Bone marrow (tissue), 2 donors: ENCODE results near the gene PDGFC.

Experiments
- DNase-seq, 2 donors: peaks; one replicate each; lab custom pipeline; 2025; lab: John Stamatoyannopoulos, UW

Gene PDGFC

DNA sequence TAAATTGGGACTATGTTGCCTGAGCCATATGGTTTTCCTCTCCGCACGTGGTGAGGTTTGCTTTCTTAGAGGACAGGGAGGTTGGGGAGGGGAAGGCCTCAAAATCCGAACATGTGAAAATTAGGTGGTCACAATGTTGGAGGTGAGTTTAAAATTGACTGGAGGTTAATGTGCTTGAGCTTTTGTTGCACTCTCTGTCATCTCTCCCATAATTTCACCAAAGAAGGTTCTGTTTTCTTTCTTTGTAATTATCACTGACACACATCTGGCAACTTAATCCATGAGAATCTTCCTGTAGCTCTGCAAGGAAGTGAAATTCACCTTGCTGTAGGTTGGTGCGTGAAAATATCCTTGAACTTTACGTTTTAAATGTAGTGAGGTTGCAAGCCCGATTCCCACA lies 225.5 kb downstream of the PDGFC start:
- DNase-seq = no peak

DNA sequence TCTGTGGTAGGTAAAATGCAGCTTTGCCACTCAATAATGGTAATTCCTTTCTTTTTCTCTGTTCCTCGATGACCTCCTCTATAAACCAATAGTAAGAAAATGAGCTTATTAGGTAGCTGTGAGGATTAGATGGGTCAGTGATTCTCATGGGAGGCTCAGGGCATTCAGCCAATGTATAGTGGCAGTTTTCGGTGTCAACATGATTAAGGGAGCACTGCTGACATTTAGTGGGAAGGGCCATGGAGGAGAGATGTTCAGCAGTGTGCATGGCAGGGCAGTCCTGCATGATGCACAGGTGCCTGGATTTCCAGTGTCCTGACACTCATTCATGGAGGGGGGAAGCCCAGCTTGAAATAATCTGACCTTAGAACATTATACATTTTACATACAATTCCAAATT lies 232.8 kb downstream of the PDGFC start:
- no peak for DNase-seq

DNA sequence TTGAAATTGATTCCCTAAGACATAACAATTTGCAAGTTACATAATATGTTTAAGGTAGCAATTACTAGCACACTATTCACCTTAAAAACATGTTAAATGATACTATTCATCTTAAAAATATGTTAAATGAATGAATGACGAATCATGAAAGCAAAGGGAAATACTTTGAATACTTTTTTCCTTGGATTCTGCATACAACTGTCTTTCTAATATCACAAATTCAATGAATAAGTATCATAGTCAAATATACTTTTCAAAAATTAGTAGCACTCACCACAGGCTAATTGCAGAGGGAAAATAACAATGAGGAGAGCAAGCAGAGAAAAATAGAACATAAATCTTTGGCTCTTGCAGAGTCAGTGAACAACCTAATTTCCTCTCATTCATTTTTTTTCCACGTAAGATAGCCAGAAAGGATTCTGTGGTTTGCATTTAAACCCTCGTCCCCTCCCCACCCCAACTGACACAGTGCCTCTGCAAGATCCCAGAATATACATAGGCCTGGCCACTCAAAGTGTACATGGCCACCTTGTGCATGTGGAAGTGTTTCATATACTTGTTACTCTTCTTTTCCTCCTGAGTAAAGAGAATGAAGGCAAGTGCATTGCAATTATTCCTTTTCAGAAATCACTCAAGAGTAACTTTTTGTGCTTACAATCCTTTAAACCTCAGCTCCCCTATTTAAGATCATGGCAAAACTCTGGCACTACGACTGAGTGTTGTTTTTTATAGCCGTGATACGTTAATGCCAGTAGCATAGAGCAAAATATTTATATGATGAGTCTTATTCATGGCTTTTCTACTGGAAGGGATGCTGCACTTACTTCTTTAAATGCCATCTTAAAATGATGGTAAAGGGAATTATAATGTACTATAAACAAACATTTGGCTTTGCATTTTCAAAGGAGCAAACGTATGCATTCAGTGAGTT lies 236.4 kb downstream of the PDGFC start:
- DNase-seq = no peak

DNA sequence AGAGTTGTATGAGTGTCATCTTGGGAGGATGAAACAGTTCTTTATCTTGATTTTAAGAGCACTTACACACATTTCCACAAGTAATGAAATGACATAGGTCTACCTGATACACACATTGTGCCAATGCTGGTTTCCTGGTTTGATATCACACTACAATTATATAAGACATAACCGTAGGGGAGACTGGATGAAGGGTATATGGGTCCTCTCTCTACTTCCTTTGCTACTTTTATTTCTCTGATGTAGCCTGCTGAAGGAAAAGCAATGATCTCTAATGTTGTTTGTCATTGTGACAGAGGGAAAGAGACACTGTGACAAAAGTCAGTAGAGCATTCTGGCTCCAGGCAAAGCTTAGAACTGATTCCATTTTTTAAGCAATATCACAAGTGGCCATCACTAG lies 238.0 kb downstream of the PDGFC start:
- no peak for DNase-seq

DNA sequence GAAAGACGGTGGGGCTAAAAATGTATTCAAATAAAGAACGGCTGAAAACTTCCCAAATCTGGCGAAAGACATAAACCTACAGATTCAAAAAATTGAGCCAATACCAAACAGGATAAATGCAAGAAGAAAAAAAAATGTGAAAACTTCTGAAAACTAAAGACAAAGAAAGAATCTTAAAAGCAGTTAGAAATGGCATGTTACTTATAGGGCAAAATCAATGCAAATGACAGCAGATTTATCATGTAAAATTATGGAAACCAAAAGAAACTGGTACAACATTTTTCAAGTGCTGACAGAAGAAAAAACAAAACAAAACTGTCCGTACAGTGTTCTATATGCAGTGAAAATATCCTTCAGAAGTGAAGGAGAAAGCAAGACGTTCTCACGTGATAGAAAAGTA lies 239.0 kb downstream of the PDGFC start:
- DNase-seq = no peak

DNA sequence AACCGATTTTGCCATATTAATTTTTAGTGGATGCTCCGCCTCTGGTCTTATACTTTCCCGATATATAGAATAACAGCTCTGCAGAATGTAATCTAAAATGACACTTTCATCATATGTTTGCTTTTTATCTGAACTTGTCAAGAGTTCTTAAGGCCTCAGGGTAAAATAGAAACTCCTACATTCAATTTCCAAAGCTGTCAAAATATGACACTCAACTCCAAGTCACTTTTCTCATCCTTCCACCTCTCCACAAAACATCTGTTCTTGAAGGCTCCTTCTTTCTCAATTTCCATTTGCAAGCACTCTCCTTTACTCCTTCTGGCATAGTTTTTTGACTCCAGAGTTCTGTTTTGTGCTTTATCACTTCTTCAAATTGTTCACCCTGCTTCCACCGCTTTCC lies 242.2 kb downstream of the PDGFC start:
- DNase-seq = no peak

DNA sequence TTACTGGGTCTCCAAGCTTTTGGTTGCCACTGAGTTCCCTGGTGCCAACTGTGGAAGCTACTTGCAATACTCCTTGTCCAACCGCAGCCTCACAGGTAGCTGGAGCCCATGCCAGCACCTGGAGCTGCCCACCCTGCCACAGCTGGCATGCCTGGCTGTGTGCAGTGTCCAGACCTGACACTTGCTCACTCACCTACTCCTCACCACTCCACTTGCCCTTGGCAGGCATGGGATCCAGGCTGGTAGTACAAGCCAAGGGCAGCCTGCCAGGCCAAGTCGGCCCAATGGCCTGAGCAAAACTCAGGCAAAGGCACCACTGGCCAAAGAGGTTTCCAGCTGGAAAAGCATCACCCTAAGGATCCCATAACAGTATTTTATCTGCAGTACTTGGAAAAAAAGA lies 246.3 kb downstream of the PDGFC start:
- DNase-seq = no peak

DNA sequence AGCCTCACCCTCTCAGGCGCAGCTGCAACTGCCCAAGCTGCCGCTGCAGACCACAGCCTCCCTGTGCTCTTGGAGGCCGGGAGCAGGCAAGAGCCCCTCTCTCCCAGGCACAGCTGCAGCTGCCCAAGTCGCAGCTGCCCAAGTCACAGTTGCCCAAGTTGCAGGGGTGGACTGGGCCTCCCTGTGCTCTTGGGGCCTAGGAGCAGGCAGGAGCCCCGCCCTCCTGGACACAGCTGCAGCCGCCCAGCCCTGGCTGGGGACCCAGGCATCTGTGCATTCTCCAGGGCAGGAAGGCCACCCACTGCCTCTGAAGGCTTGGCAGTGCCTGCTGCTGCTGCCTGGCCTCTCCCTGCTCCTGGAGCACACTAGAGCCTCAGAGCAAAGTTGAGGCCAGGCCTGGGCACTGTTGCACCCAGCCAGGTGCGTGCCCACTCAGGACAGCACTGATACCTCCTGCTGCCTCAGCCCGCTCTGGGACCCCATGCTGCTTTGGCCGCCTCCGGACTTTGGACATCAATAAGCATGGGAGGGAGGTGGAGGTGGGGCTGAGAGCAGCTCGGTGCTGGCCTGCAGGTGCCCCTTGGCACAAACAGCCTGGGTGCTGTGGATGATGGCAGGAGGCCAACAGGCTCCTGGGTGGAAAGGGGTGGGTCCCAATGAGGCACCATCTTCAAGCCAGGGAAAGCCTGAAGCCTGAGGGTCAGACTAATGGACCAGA lies 247.5 kb downstream of the PDGFC start:
- DNase-seq = no peak

DNA sequence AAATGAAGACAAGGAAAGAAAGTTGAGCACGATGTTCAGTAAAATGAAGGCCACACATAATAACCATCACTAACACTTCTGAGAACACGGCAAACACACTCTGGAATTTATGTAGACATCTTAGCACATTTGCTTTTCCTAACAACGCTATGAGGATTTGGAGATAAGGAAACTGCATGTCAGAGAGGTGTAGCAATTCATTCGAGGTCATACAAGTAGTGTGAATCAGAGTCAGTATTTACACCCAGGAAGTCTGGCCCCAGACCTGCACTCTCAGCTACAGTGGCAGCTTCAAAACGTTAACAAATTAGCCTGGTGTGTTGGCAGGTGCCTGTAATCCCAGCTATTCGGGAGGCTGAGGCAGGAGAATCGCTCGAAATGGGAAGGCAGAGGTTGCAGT lies 253.4 kb downstream of the PDGFC start:
- DNase-seq = no peak

DNA sequence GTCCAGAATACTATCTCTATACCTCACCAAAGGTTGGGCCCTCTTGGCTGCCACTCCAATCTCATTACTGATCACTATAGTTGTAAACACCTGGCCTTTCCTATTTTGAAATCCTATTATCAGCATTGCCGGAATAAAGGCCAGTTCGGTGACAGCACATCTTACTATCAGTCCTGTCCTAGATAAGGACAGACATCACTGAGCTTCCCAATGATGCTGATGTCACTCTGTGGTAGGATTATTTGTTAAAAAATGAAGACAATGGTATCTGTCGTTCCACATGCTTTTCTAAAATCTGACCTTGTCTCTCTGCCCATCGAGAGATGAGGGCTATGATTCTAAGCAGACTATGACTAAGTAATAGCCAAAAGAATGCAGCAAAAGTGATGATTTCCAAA lies 260.4 kb downstream of the PDGFC start:
- no peak for DNase-seq
